GM12878 (cell line): ENCODE results near the gene CALHM1. TPM values are rescaled to one million over a fixed set of nuclear protein-coding genes. Genes with fewer than 3 reads are reported as not detected.
A peak's percentile ranks its signal among the peaks of the same experiment; 100 is the strongest.

Experiments
- ATAC-seq: fragments of 200-7000 bp; cut with Tn5 transposase; 3 replicates; pipeline ENCODE4 v1.9.1; 2020; ENCODE audit warnings: mild to moderate bottlenecking, moderate library complexity
- BruUV-seq: library from RNA; stranded (reverse); fragments of 400-500 nt; replicated peaks from 2 replicates; lab custom pipeline; 2021; lab: Mats Ljungman, UMichigan
- CTCF ChIA-PET: fragments of 300-600 bp; sonication (Branson Sonifier 250); formaldehyde crosslinking; extraction: SDS; loops from one replicate; lab custom pipeline; 2021; ENCODE audit warnings: inconsistent platforms; lab: Yijun Ruan, JAX
- POLR2A ChIA-PET: fragments of 350-600 bp; formaldehyde crosslinking; extraction: SDS; loops from one replicate; lab custom pipeline; 2021; ENCODE audit warnings: inconsistent platforms; lab: Charles Lee
- RAD21 ChIA-PET: fragments of 300-600 bp; sonication (Branson Sonifier 250); formaldehyde crosslinking; loops from one replicate; lab custom pipeline; 2023; ENCODE audit warnings: antibody characterized with exemption; ENCODE audit not compliant: unreplicated experiment; lab: Charles Lee
- SMC1A ChIA-PET: fragments of 300-600 bp; sonication (Branson Sonifier 250); formaldehyde crosslinking; loops from one replicate; lab custom pipeline; 2023; ENCODE audit not compliant: unreplicated experiment, uncharacterized antibody; lab: Charles Lee
- DNase-seq: peaks from one replicate; pipeline ENCODE4 v3.0.0-alpha.2; 2011; ENCODE audit warnings: low read depth, low spot score
- FAIRE-seq: peaks from 3 replicates; lab custom pipeline; 2011; peaks lifted over from hg19 to GRCh38; lab: Jason Lieb, UNC
- H2AFZ ChIP-seq: 2 replicates; pipeline ENCODE4 v1.6.0; 2011; ENCODE audit warnings: low read depth, low read length, control low read depth; ENCODE audit not compliant: control insufficient read depth
- H3K27ac ChIP-seq: 2 replicates; pipeline ENCODE4 v1.5.1; 2011; ENCODE audit warnings: control low read depth; ENCODE audit not compliant: control insufficient read depth, insufficient read depth
- H3K27me3 ChIP-seq, 2 experiments: replicated peaks in 1 of 2; 2 replicates each; pipeline versions ENCODE4 v1.6.0 to v1.6.1; 2011; ENCODE audit warnings: low read length in 1 of 2; ENCODE audit not compliant: control insufficient read depth in 2 of 2, insufficient read depth in 2 of 2
- H3K36me3 ChIP-seq, 2 experiments: 2 replicates each; pipeline ENCODE4 v1.5.1; 2011; ENCODE audit warnings: low read length in 1 of 2; ENCODE audit not compliant: control insufficient read depth in 2 of 2, insufficient read depth in 2 of 2
- H3K4me1 ChIP-seq: 2 replicates; pipeline ENCODE4 v1.6.1; 2011; ENCODE audit warnings: mild to moderate bottlenecking, low read length, moderate library complexity, mixed read lengths; ENCODE audit not compliant: control insufficient read depth, insufficient read depth
- H3K4me2 ChIP-seq: 2 replicates; pipeline ENCODE4 v1.6.0; 2011; ENCODE audit warnings: control low read depth; ENCODE audit not compliant: control insufficient read depth, insufficient read depth
- H3K4me3 ChIP-seq: fragments of 200-600 bp; sonication (generic); 2 replicates; pipeline ENCODE4 v1.5.1; 2016
- H3K79me2 ChIP-seq: 2 replicates; pipeline ENCODE4 v1.6.0; 2011; ENCODE audit warnings: low read length; ENCODE audit not compliant: control insufficient read depth, insufficient read depth
- H3K9ac ChIP-seq: 2 replicates; pipeline ENCODE4 v1.8.0; 2011; ENCODE audit warnings: low read length, control low read depth, mixed read lengths; ENCODE audit not compliant: control insufficient read depth, insufficient read depth
- H3K9me3 ChIP-seq: replicated peaks from 3 replicates; pipeline ENCODE4 v1.5.1; 2011; ENCODE audit warnings: mild to moderate bottlenecking, low read length; ENCODE audit not compliant: control insufficient read depth, insufficient read depth
- H4K20me1 ChIP-seq: 2 replicates; pipeline ENCODE4 v1.6.0; 2011; ENCODE audit not compliant: control insufficient read depth, insufficient read depth
- ATF7 ChIP-seq: fragments of 450-650 bp; IDR thresholded peaks from 2 replicates; pipeline ENCODE4 v1.6.1; 2016; ENCODE audit warnings: low read depth, mild to moderate bottlenecking
- CHD2 ChIP-seq: IDR thresholded peaks from 2 replicates; pipeline ENCODE4 v1.6.1; 2011; ENCODE audit warnings: low read depth, low read length, improper control_type of control experiment, borderline replicate concordance
- EED ChIP-seq: sonication (generic); IDR thresholded peaks from 2 replicates; pipeline ENCODE4 v1.6.1; 2016; ENCODE audit warnings: antibody characterized with exemption, low read depth
- HDAC2 ChIP-seq: fragments of 200-600 bp; sonication (generic); IDR thresholded peaks from 2 replicates; pipeline ENCODE4 v1.6.1; 2017
- NRF1 ChIP-seq: conservative IDR thresholded peaks from 2 replicates; pipeline ENCODE4 v1.6.1; 2011; ENCODE audit warnings: mild to moderate bottlenecking, low read depth, low read length, improper control_type of control experiment
- YBX1 ChIP-seq: fragments of 450-650 bp; IDR thresholded peaks from 2 replicates; pipeline ENCODE4 v1.6.1; 2016; ENCODE audit warnings: antibody characterized with exemption
- WGBS: methylation state at CpG from one replicate; pipeline ENCODE4 v1.1.6; 2016; ENCODE audit warnings: low lambda C conversion rate; ENCODE audit not compliant: insufficient replicate concordance, insufficient coverage; ENCODE audit errors: missing lambda C conversion rate; 5-methylcytosine and 5-hydroxymethylcytosine counted together
- in situ Hi-C: fragments of 300-500 bp; cut with MboI; formaldehyde crosslinking; loops from 9 replicates; pipeline ENCODE4 v1.14.3; 2018; ENCODE audit warnings: mixed read lengths
- intact Hi-C: fragments of 100-400 bp; cut with micrococcal nuclease; formaldehyde crosslinking; loops from one replicate; pipeline ENCODE4 v1.14.2; 2022; ENCODE audit not compliant: unreplicated experiment
- polyA plus RNA-seq, 11 experiments: library from polyadenylated mRNA; depleted of rRNA in 4 of 11; unstranded in 6 of 11; stranded (reverse) in 5 of 11; fragments of >200 nt; fragmentation: Nextera tagmentation in 4 of 11; fragmentation: Illumina TruSeq in 1 of 11; extraction: Ambion mirVana in 4 of 11; extraction: Trizol in 1 of 11; gene quantifications; 1 replicate in 1 of 11; 2 replicates in 10 of 11; pipeline versions ENCODE4 v1.2.1 to v1.2.3, GENCODE V29; 2011 to 2016; ENCODE audit warnings: inconsistent platforms in 2 of 11, missing spikeins in 2 of 11, low read depth in 1 of 11
- total RNA-seq, 4 experiments: library from RNA; depleted of rRNA in 3 of 4; stranded (reverse); fragments of >200 nt in 3 of 4; fragmentation: Illumina TruSeq in 1 of 4; extraction: Trizol in 1 of 4; gene quantifications; 2 replicates each; pipeline versions ENCODE4 v1.2.1 to v1.2.3, GENCODE V29; 2013 to 2021
- TF ChIP-seq, protein P1 (sequence below): IDR thresholded peaks from 2 replicates; pipeline ENCODE4 v1.6.1; 2011; ENCODE audit warnings: borderline replicate concordance, low read depth, mild to moderate bottlenecking, moderate library complexity, mixed read lengths, low read length; ENCODE audit not compliant: insufficient read depth; ENCODE audit errors: extremely low read length
- TF ChIP-seq, protein P2 (sequence below): fragments of 450-650 bp; IDR thresholded peaks from 2 replicates; pipeline ENCODE4 v1.6.1; 2016; ENCODE audit warnings: mild to moderate bottlenecking
- TF ChIP-seq, protein P3 (sequence below): IDR thresholded peaks from 2 replicates; pipeline ENCODE4 v1.6.1; 2011; ENCODE audit warnings: borderline replicate concordance, low read depth, mild to moderate bottlenecking, moderate library complexity, low read length; ENCODE audit not compliant: insufficient read depth, poor library complexity, severe bottlenecking

The CALHM1 gene
- total and polyA plus RNA-seq, 10 of the 15 experiments (the other 5 are each of a cell fraction or from before 2014, with no cell fraction given) = 0.05 to 1.7 (median 0.17) TPM

DNA sequence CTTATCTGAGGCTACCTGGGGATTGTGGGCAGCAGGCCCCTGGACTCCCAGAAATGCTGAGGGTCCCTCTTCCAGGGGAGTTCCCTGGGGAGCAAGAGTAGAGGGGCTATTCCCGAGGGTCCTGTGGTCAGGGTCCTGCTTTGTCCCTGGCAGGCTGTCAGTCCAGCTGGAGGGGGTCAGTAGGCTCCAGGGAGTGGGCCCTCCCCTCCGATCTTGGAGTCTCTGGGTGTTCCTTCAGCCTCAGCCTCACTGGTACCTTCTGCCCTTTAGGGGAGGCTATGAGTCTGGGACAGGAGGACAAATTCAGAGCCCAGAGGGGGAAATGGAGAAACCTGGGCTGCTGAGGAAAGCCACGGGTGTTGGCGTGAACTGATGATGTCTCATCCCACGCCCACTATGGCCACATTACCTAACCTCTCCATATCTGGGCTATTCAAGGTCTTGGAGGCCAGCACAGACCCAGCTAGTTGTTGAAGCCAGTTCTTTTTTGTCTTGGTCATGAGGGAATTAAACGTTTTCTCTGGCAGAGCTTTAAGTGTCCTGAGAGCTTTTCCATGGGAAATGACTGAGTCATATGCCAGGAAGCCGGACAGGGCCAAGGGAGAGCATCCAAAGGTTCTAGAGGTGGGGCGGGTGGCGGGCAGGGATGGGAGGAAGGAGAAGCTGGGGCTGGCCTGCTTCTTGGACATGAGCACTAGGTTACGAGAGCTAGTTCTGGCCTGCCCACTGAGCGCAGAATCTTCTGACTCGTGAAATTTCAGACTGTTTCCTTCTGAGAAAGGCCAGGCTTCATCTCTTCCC is 12.7 kb downstream of the CALHM1 start:
- Histone ChIP-seq H2AFZ (no peak overlapping the region), H3K27ac (no peak overlapping the region), H3K36me3 (peaks cover 38 to 44% of the 10 kb centered on the region in 2 experiments), H3K79me2 (peaks cover 20% of the 10 kb centered on the region), H3K4me3 (no peak overlapping the region), H3K9ac (no peak overlapping the region), H4K20me1 (no peaks in the 10 kb centered on the region; the same call in 1 of the 2 replicates), H3K27me3 (no peaks in the 10 kb centered on the region), H3K4me2 (no peak overlapping the region), H3K9me3 (no peaks in the 10 kb centered on the region), H3K4me1 (peaks cover 13% of the 10 kb centered on the region)
- no peak for TF ChIP-seq YBX1
- TF ChIP-seq, protein P1, sequence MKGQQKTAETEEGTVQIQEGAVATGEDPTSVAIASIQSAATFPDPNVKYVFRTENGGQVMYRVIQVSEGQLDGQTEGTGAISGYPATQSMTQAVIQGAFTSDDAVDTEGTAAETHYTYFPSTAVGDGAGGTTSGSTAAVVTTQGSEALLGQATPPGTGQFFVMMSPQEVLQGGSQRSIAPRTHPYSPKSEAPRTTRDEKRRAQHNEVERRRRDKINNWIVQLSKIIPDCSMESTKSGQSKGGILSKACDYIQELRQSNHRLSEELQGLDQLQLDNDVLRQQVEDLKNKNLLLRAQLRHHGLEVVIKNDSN = no peak
- no peak for TF ChIP-seq CHD2
- TF ChIP-seq, protein P2, sequence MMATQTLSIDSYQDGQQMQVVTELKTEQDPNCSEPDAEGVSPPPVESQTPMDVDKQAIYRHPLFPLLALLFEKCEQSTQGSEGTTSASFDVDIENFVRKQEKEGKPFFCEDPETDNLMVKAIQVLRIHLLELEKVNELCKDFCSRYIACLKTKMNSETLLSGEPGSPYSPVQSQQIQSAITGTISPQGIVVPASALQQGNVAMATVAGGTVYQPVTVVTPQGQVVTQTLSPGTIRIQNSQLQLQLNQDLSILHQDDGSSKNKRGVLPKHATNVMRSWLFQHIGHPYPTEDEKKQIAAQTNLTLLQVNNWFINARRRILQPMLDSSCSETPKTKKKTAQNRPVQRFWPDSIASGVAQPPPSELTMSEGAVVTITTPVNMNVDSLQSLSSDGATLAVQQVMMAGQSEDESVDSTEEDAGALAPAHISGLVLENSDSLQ = no peak
- TF ChIP-seq HDAC2 = no peak
- TF ChIP-seq ATF7 = no peak
- no peak for TF ChIP-seq EED
- TF ChIP-seq NRF1 = no peak
- TF ChIP-seq, protein P3, sequence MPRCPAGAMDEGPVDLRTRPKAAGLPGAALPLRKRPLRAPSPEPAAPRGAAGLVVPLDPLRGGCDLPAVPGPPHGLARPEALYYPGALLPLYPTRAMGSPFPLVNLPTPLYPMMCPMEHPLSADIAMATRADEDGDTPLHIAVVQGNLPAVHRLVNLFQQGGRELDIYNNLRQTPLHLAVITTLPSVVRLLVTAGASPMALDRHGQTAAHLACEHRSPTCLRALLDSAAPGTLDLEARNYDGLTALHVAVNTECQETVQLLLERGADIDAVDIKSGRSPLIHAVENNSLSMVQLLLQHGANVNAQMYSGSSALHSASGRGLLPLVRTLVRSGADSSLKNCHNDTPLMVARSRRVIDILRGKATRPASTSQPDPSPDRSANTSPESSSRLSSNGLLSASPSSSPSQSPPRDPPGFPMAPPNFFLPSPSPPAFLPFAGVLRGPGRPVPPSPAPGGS = no peak
- intact Hi-C loops = loop anchor here (5.0 kb wide), 1 partner anchor 36 kb away; no protein-coding TSS in a partner anchor
- RAD21 ChIA-PET = interaction anchor here (1.0 to 2.5 kb wide), 2 partner anchors 20 to 37 kb away, joined by 3 to 7 read pairs; no protein-coding TSS in a partner anchor
- SMC1A ChIA-PET = interaction anchor here (0.7 to 9.6 kb wide), 3 partner anchors 9 to 35 kb away, joined by 3 to 124 read pairs (median 3); no protein-coding TSS in a partner anchor
- CTCF ChIA-PET = interaction anchor here (1.6 to 17.8 kb wide), 3 partner anchors 26 to 39 kb away, joined by 4 to 163 read pairs (median 7); partner anchors contain the start of gene CALHM3
- POLR2A ChIA-PET = interaction anchor here (2.1 kb wide), 1 partner anchor 24 kb away, joined by 6 read pairs; no protein-coding TSS in a partner anchor
- 66% methylated on average over 11 of the region's 12 CpGs for WGBS
- in situ Hi-C loops = no loop called here
- DNase-seq (no peak), ATAC-seq (no peak), FAIRE-seq (no peak)
- BruUV-seq = TSS peak; percentile 46
